Astrocyte of the spinal cord (primary cell): ENCODE measurements around the gene DDAH1.

Experiments
- DNase-seq: peaks from one replicate; pipeline ENCODE4 v3.0.0; 2011; ENCODE audit warnings: low read depth, low spot score
- H3K4me3 ChIP-seq: 2 replicates; pipeline ENCODE4 v1.5.1; 2011; ENCODE audit warnings: low read depth, mild to moderate bottlenecking, low read length, moderate library complexity
- in situ Hi-C: cut with HindIII; loops from 2 replicates; pipeline ENCODE4 v1.10.0; 2017; ENCODE audit warnings: low sequenced_read_pairs
- TF ChIP-seq, protein P1 (sequence below): IDR thresholded peaks from 2 replicates; pipeline ENCODE4 v1.5.1; 2012; ENCODE audit warnings: low read depth, mild to moderate bottlenecking, low read length, inconsistent platforms

The DDAH1 gene

DNA sequence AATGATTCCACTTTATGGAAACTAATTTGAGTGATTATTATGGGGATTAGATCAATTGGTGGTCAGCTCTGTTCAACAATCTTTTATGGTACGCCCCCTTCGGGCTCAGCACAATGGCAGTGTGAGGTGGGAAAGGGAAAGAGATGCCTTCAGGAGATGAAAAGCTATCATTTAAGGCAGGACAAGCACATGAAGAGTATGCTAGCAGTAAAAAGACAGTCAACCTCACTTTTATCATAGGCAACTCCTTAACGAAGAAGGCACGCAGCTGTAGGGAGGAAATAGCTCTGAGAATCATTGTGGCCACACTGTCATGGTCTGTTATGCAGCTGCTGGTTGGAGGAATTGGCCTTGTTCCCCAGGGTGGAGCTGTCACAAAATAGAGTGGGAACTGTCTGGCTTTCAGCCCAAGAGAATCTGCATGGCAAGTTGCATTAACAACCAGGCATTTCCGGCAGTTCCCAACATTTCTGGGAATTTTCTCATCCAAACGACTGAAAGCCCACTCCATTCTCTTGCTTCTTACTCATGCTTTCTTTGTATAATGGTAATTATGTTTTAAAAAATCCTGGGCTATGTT, 134.2 kb downstream of the DDAH1 start:
- TF ChIP-seq, protein P1, sequence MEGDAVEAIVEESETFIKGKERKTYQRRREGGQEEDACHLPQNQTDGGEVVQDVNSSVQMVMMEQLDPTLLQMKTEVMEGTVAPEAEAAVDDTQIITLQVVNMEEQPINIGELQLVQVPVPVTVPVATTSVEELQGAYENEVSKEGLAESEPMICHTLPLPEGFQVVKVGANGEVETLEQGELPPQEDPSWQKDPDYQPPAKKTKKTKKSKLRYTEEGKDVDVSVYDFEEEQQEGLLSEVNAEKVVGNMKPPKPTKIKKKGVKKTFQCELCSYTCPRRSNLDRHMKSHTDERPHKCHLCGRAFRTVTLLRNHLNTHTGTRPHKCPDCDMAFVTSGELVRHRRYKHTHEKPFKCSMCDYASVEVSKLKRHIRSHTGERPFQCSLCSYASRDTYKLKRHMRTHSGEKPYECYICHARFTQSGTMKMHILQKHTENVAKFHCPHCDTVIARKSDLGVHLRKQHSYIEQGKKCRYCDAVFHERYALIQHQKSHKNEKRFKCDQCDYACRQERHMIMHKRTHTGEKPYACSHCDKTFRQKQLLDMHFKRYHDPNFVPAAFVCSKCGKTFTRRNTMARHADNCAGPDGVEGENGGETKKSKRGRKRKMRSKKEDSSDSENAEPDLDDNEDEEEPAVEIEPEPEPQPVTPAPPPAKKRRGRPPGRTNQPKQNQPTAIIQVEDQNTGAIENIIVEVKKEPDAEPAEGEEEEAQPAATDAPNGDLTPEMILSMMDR, result no peak
- peak; percentile 94 for DNase-seq
- in situ Hi-C loops, result no loop called here
- no peak overlapping the region for H3K4me3 ChIP-seq

- in situ Hi-C loops, result no loop called here
- peak; percentile 88 for DNase-seq
- H3K4me3 ChIP-seq, result no peak overlapping the region
- TF ChIP-seq, protein P1, result no peak
Observed at GRCh38 chr1:85330214-85330631, 134.7 kb downstream of the DDAH1 start.

GRCh38 chr1:85328713-85329397, 136.1 kb downstream of the DDAH1 start:
- in situ Hi-C loops, result no loop called here
- DNase-seq, result peak; percentile 97
- TF ChIP-seq, protein P1, result no peak
- H3K4me3 ChIP-seq, result no peak overlapping the region

DNA sequence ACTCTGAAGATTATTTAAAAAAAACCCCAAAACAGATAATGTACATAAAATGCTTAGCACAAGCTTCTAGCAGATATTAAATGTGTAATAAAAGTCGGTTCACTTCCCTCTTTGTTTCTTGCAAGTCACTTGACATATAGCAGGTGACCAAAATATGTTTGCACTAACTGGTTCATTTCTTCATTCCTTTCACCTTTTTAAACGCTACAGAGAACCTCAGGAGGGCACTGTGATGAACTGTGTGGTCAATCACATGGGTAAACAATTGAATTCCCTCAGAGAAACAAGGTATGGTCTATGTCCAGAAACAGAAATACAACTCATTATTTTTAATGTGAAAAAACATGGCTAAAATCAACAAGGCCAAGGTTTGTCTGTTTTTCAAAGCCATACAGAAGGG, 137.2 kb downstream of the DDAH1 start:
- TF ChIP-seq, protein P1, result no peak
- in situ Hi-C loops, result no loop called here

GRCh38 chr1:85326851-85327250, 138.1 kb downstream of the DDAH1 start:
- in situ Hi-C loops, result no loop called here
- no peak for DNase-seq
- no peak overlapping the region for H3K4me3 ChIP-seq
- TF ChIP-seq, protein P1, result no peak

More for the DNA sequence above, 137.2 kb downstream of the DDAH1 start:
- no peak for DNase-seq
- no peak overlapping the region for H3K4me3 ChIP-seq

DNA sequence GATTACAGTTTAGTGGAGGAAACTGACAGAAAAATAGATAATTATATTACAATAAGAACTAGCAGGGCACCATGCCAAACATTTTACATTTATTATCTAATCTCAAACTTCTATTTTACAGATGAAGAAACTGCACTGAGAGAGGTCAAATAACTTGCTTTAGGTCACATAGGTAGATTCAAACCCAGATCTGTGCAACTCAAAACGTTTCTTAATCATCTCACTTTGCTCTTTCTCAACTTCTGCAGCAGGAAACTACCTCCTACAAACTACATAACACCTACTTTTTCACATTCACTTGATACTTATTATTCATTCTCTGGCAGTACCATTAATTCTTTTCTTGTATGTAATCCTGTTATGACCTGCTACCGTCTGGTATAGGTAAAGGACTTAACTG, 138.6 kb downstream of the DDAH1 start:
- in situ Hi-C loops, result no loop called here
- no peak for DNase-seq
- TF ChIP-seq, protein P1, result no peak
- H3K4me3 ChIP-seq, result no peak overlapping the region
